Natural killer cell (primary cell): ENCODE results near the gene CLDND2. TPM values are rescaled to one million over a fixed set of nuclear protein-coding genes. Genes with fewer than 3 reads are reported as not detected.

ENCODE experiments used
- ATAC-seq, 3 donors: fragments of 150-1000 bp in 2 of 3; fragments of 200-7000 bp in 1 of 3; cut with Tn5 transposase; 1 replicate in 1 of 3; 2 replicates in 2 of 3; pipeline ENCODE4 v1.10.0; 2021; ENCODE audit warnings: mild to moderate bottlenecking in 2 of 3, moderate library complexity in 2 of 3
- DNase-seq, 2 donors: peaks; one replicate each; pipeline versions ENCODE4 v3.0.0 to v3.0.0-alpha.2; 2013 to 2021; ENCODE audit warnings: mixed read lengths in 1 of 2
- H3K27ac ChIP-seq: one replicate; pipeline ENCODE4 v1.5.1; 2013; ENCODE audit warnings: mild to moderate bottlenecking, low read length
- H3K27me3 ChIP-seq: one replicate; pipeline ENCODE4 v1.6.1; 2013; ENCODE audit warnings: low read length; ENCODE audit not compliant: control insufficient read depth, insufficient read depth
- H3K36me3 ChIP-seq: one replicate; pipeline ENCODE4 v1.6.1; 2013; ENCODE audit warnings: low read length; ENCODE audit not compliant: control insufficient read depth, insufficient read depth
- H3K4me1 ChIP-seq: one replicate; pipeline ENCODE4 v1.6.1; 2013; ENCODE audit warnings: low read length; ENCODE audit not compliant: control insufficient read depth, insufficient read depth
- H3K4me3 ChIP-seq: one replicate; pipeline ENCODE4 v1.5.1; 2013; ENCODE audit warnings: low read length
- H3K9me3 ChIP-seq: one replicate; pipeline ENCODE4 v1.6.1; 2013; ENCODE audit warnings: low read length; ENCODE audit not compliant: control insufficient read depth, insufficient read depth
- H3K27ac Mint-ChIP-seq, 2 donors: one replicate each; pipeline ENCODE4 v1.8.0; 2022; ENCODE audit warnings: mild to moderate bottlenecking in 2 of 2, mixed read lengths in 2 of 2, moderate library complexity in 1 of 2
- H3K27me3 Mint-ChIP-seq, 2 donors: one replicate each; pipeline ENCODE4 v1.8.0; 2022; ENCODE audit warnings: low read depth in 2 of 2, mixed read lengths in 2 of 2
- H3K36me3 Mint-ChIP-seq: one replicate; pipeline ENCODE4 v1.8.0; 2022; ENCODE audit warnings: mixed read lengths
- H3K4me1 Mint-ChIP-seq, 2 donors: one replicate each; pipeline ENCODE4 v1.8.0; 2022; ENCODE audit warnings: mixed read lengths in 2 of 2
- H3K4me3 Mint-ChIP-seq: one replicate; pipeline ENCODE4 v1.8.0; 2022; ENCODE audit warnings: mild to moderate bottlenecking, moderate library complexity, mixed read lengths
- H3K9me3 Mint-ChIP-seq, 2 donors: one replicate each; pipeline ENCODE4 v1.8.0; 2022; ENCODE audit warnings: mixed read lengths in 2 of 2
- CTCF ChIP-seq: fragments of 200-600 bp; IDR thresholded peaks from one replicate; pipeline ENCODE4 v1.8.0; 2022; ENCODE audit warnings: antibody characterized with exemption
- WGBS: methylation state at CpG from one replicate; pipeline ENCODE4 v1.1.7; 2013; ENCODE audit warnings: missing lambda C conversion rate; ENCODE audit not compliant: insufficient coverage; 5-methylcytosine and 5-hydroxymethylcytosine counted together
- intact Hi-C: fragments of 100-400 bp; cut with micrococcal nuclease; formaldehyde crosslinking; loops from one replicate; pipeline ENCODE4 v1.14.2; 2022
- total RNA-seq, 4 donors: library from RNA; stranded (reverse); fragments of 120-200 nt in 1 of 4; gene quantifications; one replicate each; pipeline versions ENCODE4 v1.2.3 to v1.2.4, GENCODE V29; 2013 to 2022

The CLDND2 gene
- total RNA-seq, 3 donors from 2014 or later (not counting 1 experiment from before 2014, with no cell fraction given): 72.8 to 83.2 (median 75.3) TPM

- Mint-ChIP-seq H3K27ac (no peak overlapping the region), H3K9me3 (peaks cover 0 to 2% of the 10 kb centered on the region in 2 donors), H3K4me1 (no peaks in the 10 kb centered on the region), H3K4me3 (no peak overlapping the region), H3K36me3 (no peaks in the 10 kb centered on the region), H3K27me3 (peaks cover 23 to 27% of the 10 kb centered on the region in 2 donors)
- Histone ChIP-seq H3K27me3 (no peaks in the 10 kb centered on the region), H3K4me3 (no peak overlapping the region), H3K9me3 (no peaks in the 10 kb centered on the region), H3K27ac (no peak overlapping the region), H3K4me1 (no peaks in the 10 kb centered on the region), H3K36me3 (no peaks in the 10 kb centered on the region)
- ATAC-seq (no peak), DNase-seq (no peak)
- WGBS: 88% methylated on average over 3 of the region's 3 CpGs
- intact Hi-C loops: no loop called here
- no peak for TF ChIP-seq CTCF
These were observed 51.4 kb downstream of the CLDND2 start for GRCh38 chr19:51317376-51317775.

Other genes starting within 250 kb of the CLDND2 start
- gene SIGLEC9, start 244.1 kb downstream of the CLDND2 start, total RNA-seq: 10 to 100 TPM; 13.0 to 15.3 (median 13.8) TPM
- gene SIGLEC7, start 226.7 kb downstream of the CLDND2 start, total RNA-seq: 10 to 100 TPM; 48.6 to 56.0 (median 49.5) TPM
- gene CD33, start 143.9 kb downstream of the CLDND2 start, total RNA-seq: 1 to 10 TPM; 2.3 to 6.5 (median 6.0) TPM
- not detected for gene SIGLECL1, start 117.9 kb downstream of the CLDND2 start, total RNA-seq
- gene IGLON5, start 57.4 kb downstream of the CLDND2 start, total RNA-seq: not detected
- gene VSIG10L, start 26.9 kb downstream of the CLDND2 start, total RNA-seq: under 1 TPM in 2 of 3 donors, not detected in 1; 0.52 to 0.68 TPM
- 10 to 100 TPM; 44.9 to 60.1 (median 55.0) TPM for gene ETFB, start 2.6 kb downstream of the CLDND2 start, total RNA-seq
- gene NKG7, start 3.7 kb upstream of the CLDND2 start, total RNA-seq: 1,000 to 10,000 TPM; 2,907 to 3,894 (median 3,151) TPM
- gene LIM2, start 19.0 kb upstream of the CLDND2 start, total RNA-seq: 10 to 100 TPM in 1 of 3 donors, 1 to 10 TPM in 2; 5.9 to 10.3 (median 8.5) TPM
- 1 to 10 TPM; 1.4 to 3.6 (median 1.7) TPM for gene C19orf84, start 21.6 kb upstream of the CLDND2 start, total RNA-seq
- 10 to 100 TPM in 1 of 3 donors, 1 to 10 TPM in 2; 1.7 to 28.9 (median 6.6) TPM for gene SIGLEC10, start 48.6 kb upstream of the CLDND2 start, total RNA-seq
- gene SIGLEC8, start 89.5 kb upstream of the CLDND2 start, total RNA-seq: not detected
- gene CEACAM18, start 109.5 kb upstream of the CLDND2 start, total RNA-seq: not detected
- under 1 TPM in 2 of 3 donors, not detected in 1; 0.50 to 0.57 TPM for gene SIGLEC12, start 132.8 kb upstream of the CLDND2 start, total RNA-seq
- gene SIGLEC6, start 162.7 kb upstream of the CLDND2 start, total RNA-seq: 1 to 10 TPM in 1 of 3 donors, under 1 TPM in 2; 0.25 to 2.4 (median 0.59) TPM
- gene ZNF175, start 202.3 kb upstream of the CLDND2 start, total RNA-seq: 1 to 10 TPM; 3.4 to 4.8 (median 4.0) TPM